GM19099 (cell line): Measurements from ENCODE around the gene PM20D2.

Experiments used
- POLR2A ChIP-seq: IDR thresholded peaks from 3 replicates; pipeline ENCODE4 v1.6.1; 2011; ENCODE audit warnings: low read depth; ENCODE audit not compliant: insufficient read length; ENCODE audit errors: extremely low read depth

The PM20D2 gene

DNA sequence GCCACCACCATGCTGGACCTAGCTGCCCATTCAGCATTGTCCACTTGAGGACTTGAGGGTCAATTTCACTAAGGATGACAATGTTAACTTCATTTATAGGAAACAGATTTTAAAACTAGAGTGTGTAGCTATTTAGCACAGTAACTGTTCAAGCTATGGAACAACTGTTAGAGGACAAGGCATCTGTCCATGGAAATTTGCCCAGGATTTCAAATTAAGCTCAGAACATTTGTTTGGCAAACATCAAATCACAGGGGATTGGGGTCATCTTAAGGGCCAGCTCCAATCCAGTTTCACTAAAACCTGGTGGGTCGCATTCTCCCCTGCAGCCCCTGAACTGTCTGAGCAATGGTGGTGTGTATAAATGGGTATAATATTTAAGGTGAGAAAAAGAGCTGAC, 35.1 kb downstream of the PM20D2 start:
- no peak for TF ChIP-seq POLR2A

DNA sequence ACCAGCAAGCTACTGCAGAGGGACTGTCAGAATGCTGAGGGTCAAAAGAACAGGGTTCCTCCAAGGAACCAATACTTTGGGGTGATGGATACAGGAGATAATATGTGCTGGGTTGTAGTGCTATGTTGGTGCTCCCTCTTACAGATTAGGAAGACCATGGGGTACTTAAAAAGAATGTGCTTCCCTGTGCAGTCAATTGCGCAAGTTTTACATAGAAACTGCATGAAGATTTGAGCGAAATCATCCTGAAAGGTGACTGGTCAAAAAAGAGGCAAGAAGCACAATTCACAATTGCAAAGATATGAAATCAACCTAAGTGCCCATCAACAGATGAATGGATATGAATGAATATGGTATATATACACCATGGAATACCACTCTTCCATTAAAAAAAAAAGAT, 37.4 kb downstream of the PM20D2 start:
- no peak for TF ChIP-seq POLR2A

DNA sequence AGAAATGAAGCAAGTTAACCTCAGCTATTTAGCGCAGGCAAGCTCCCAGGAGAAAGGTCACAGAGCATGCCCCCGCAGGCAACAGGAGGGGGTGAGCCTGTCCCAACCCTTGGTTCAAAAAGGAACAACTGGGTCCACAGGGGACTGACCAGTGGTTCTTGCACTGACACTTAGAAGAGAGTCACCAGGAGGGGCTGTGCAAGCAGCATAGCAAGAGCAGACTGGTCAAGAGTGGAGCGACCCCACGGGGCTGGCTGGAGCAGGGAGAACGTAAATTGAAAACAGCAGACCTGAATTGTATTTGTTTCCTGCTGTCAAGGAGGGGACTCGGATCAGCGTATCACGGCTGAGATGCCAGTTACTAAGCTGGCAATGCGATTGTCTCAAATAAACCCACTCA, 38.5 kb downstream of the PM20D2 start:
- TF ChIP-seq POLR2A, result no peak

DNA sequence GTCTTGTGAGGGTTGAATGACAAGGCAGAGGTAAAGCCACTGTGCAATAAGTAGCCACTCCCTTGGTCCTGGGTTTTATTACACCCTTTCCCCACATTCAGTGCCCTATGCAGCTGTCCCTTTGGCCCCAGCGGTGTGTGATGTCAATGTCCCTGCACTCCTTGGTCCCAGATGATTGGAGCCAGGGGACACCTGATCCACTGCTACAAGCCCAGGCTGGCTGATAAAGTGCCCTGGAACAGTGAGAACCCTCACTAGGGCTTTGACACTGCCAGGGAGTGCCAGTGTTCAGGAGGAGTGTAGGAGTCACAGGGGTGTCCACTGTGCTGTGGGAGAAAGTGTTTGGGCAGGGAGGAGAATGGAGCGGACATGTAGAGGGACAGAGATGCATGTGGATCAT, 40.9 kb downstream of the PM20D2 start:
- no peak for TF ChIP-seq POLR2A

GRCh38 chr6:89187504-89187903, 41.6 kb downstream of the PM20D2 start:
- TF ChIP-seq POLR2A, result no peak

GRCh38 chr6:89190741-89191140, 44.9 kb downstream of the PM20D2 start:
- no peak for TF ChIP-seq POLR2A

GRCh38 chr6:89194559-89194958, 48.7 kb downstream of the PM20D2 start:
- TF ChIP-seq POLR2A, result no peak

DNA sequence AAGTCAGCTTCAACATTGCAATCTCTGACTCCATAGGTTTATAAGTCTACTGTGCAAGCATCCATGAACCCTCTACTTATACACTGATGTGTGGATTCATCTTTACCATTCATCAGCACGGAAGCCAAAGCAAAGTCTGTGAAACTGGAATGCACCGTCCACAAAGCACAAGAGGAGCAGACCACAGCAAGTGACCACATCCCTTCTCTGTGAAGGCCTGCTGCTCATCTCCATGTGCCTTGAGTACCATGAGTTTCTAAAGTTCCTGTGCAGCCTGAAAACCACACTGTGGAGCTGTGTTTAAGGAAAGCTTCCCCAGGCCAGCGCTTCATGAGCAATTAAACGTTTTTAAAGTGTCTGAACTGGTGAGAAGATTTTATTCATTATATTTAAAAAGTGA, 51.3 kb downstream of the PM20D2 start:
- TF ChIP-seq POLR2A, result no peak

GRCh38 chr6:89198235-89198634, 52.4 kb downstream of the PM20D2 start:
- TF ChIP-seq POLR2A, result no peak

- no peak for TF ChIP-seq POLR2A
Measured at GRCh38 chr6:89199579-89199978, 53.7 kb downstream of the PM20D2 start.

- no peak for TF ChIP-seq POLR2A
Measured at GRCh38 chr6:89200706-89201215, 54.9 kb downstream of the PM20D2 start.

- TF ChIP-seq POLR2A, result no peak
Measured at GRCh38 chr6:89204096-89204495, 58.2 kb downstream of the PM20D2 start.

- TF ChIP-seq POLR2A, result no peak
Measured at GRCh38 chr6:89205819-89206218, 60.0 kb downstream of the PM20D2 start.

DNA sequence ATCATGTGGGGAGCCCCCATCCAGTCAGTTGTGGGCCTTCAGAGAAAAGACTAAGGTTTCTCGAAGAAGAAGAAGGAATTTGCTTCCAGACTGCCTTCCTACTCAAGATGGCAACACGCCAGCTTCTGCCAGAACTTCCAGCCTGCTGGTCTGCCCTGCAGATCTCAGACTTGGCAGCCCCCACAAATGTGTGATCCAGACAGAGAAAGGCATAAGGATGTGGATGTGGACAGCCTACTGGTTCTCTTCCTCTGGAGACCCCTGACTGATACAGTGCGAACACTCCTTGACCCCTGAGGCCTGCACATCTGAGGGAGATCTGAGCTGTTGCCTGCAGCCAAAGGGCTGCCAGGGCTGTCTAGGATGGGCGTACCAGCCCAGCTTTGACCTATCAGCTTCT, 62.7 kb downstream of the PM20D2 start:
- no peak for TF ChIP-seq POLR2A

DNA sequence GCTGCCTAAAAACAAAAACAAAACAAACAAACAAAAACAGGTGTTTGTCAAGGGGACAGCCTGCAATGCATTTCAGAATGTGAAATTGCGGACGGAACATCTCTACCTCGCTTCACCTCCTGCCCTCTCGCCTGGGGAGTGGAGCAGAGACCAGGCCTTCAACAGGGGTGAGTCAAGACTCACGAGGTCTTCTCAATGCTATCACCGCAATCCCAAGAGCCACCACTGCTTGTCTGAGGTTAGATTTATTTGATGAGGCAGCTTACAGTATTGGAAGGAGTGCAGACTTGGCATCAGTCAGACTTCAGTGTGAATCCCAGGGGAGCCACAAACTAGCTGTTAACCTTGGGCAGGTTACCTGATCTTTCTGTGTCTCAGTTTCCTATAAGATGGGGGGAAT, 63.6 kb downstream of the PM20D2 start:
- no peak for TF ChIP-seq POLR2A

DNA sequence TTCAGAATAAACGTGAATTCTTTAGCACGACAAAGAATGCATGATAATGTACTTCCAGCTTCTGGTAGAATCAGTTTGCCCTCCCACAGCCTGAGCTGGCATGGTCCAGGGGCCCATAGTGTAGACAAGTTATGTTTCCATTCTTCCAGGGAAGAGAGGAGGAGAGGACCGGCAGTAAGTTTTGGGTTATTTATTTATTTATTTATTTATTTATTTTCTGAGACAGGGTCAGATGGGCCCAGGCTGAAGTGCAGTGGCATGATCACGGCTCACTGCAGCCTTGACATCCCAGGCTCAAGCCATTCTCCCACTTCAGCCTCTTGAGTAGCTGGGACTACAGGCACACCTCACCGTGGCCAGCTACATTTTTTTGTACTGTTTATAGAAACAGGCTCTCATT, 66.6 kb downstream of the PM20D2 start:
- TF ChIP-seq POLR2A, result no peak

DNA sequence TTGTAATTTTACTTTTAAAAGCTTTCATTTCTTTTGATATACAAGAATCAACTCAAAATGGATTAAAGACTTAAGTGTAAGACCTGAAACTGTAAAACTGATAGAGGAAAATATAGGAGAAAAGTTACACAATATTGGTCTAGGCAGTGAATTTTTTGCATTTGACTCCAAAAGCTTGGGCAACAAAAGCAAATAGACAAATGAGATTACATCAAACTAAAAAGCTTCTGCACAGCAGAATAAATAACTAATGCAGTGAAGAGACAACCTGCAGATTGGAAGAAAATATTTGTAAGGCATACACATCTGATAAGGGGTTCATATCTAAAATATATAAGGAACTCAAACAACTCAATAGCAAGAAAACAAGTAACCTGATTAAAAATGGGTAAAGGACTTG, 68.3 kb downstream of the PM20D2 start:
- no peak for TF ChIP-seq POLR2A
